Ishikawa (cell line): Measurements from ENCODE around the gene NUP85.

ENCODE experiments used
- CEBPB ChIP-seq: IDR thresholded peaks from 2 replicates; pipeline ENCODE4 v1.6.1; 2012
- CREB1 ChIP-seq: IDR thresholded peaks from 2 replicates; pipeline ENCODE4 v1.6.1; 2012; ENCODE audit warnings: low read depth
- EGR1 ChIP-seq: IDR thresholded peaks from 2 replicates; pipeline ENCODE4 v1.6.1; 2012
- EP300 ChIP-seq: IDR thresholded peaks from 2 replicates; pipeline ENCODE4 v1.6.1; 2012; ENCODE audit warnings: borderline replicate concordance
- FOXM1 ChIP-seq: IDR thresholded peaks from 2 replicates; pipeline ENCODE4 v1.6.1; 2012; ENCODE audit warnings: low read depth, borderline replicate concordance
- NFIC ChIP-seq: IDR thresholded peaks from 2 replicates; pipeline ENCODE4 v1.6.1; 2012
- RAD21 ChIP-seq: IDR thresholded peaks from 2 replicates; pipeline ENCODE4 v1.6.1; 2012; ENCODE audit warnings: low read depth
- TAF1 ChIP-seq: IDR thresholded peaks from 2 replicates; pipeline ENCODE4 v1.6.1; 2012; ENCODE audit warnings: low read depth, mild to moderate bottlenecking
- TCF12 ChIP-seq: IDR thresholded peaks from 2 replicates; pipeline ENCODE4 v1.6.1; 2012; ENCODE audit warnings: low read depth
- TEAD4 ChIP-seq: IDR thresholded peaks from 2 replicates; pipeline ENCODE4 v1.6.1; 2012
- YY1 ChIP-seq: IDR thresholded peaks from 2 replicates; pipeline ENCODE4 v1.6.1; 2012; ENCODE audit warnings: low read depth
- ZBTB7A ChIP-seq: IDR thresholded peaks from 2 replicates; pipeline ENCODE4 v1.6.1; 2012; ENCODE audit warnings: low read depth
- TF ChIP-seq, protein P1 (sequence below): IDR thresholded peaks from 2 replicates; pipeline ENCODE4 v1.6.1; 2012
- TF ChIP-seq, protein P2 (sequence below): IDR thresholded peaks from 2 replicates; pipeline ENCODE4 v1.6.1; 2012; ENCODE audit warnings: low read depth, mild to moderate bottlenecking
- TF ChIP-seq, protein P3 (sequence below): IDR thresholded peaks from 2 replicates; pipeline ENCODE4 v1.6.1; 2012

NUP85 gene

DNA sequence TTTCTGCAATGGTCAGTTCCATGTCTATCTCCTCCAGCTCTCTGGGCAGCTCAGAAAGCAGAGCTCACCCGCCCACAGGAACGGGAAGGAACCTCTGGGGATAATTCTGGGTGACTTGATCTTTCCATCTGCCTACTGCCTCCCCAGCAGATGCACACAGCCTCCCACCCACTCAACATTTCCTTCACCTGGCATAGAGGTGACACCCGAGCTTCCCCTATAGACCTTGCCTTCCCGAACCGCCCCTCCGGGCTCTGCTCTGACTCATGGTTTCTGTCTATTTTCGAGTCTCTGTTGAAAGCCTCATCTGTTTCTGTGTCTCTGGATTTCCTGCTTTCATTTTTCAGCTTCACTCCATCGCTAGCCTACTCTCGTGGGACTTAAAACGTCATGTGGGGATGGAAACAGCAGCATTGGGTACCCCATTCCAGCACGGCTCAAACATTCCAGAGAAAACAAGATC is 44.6 kb downstream of the NUP85 start:
- TF ChIP-seq CEBPB (no peak), FOXM1 (no peak), EP300 (no peak), EGR1 (no peak), TCF12 (no peak)
- TF ChIP-seq, protein P1, sequence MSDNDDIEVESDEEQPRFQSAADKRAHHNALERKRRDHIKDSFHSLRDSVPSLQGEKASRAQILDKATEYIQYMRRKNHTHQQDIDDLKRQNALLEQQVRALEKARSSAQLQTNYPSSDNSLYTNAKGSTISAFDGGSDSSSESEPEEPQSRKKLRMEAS, result no peak
- TF ChIP-seq, protein P2, sequence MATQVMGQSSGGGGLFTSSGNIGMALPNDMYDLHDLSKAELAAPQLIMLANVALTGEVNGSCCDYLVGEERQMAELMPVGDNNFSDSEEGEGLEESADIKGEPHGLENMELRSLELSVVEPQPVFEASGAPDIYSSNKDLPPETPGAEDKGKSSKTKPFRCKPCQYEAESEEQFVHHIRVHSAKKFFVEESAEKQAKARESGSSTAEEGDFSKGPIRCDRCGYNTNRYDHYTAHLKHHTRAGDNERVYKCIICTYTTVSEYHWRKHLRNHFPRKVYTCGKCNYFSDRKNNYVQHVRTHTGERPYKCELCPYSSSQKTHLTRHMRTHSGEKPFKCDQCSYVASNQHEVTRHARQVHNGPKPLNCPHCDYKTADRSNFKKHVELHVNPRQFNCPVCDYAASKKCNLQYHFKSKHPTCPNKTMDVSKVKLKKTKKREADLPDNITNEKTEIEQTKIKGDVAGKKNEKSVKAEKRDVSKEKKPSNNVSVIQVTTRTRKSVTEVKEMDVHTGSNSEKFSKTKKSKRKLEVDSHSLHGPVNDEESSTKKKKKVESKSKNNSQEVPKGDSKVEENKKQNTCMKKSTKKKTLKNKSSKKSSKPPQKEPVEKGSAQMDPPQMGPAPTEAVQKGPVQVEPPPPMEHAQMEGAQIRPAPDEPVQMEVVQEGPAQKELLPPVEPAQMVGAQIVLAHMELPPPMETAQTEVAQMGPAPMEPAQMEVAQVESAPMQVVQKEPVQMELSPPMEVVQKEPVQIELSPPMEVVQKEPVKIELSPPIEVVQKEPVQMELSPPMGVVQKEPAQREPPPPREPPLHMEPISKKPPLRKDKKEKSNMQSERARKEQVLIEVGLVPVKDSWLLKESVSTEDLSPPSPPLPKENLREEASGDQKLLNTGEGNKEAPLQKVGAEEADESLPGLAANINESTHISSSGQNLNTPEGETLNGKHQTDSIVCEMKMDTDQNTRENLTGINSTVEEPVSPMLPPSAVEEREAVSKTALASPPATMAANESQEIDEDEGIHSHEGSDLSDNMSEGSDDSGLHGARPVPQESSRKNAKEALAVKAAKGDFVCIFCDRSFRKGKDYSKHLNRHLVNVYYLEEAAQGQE, result no peak

DNA sequence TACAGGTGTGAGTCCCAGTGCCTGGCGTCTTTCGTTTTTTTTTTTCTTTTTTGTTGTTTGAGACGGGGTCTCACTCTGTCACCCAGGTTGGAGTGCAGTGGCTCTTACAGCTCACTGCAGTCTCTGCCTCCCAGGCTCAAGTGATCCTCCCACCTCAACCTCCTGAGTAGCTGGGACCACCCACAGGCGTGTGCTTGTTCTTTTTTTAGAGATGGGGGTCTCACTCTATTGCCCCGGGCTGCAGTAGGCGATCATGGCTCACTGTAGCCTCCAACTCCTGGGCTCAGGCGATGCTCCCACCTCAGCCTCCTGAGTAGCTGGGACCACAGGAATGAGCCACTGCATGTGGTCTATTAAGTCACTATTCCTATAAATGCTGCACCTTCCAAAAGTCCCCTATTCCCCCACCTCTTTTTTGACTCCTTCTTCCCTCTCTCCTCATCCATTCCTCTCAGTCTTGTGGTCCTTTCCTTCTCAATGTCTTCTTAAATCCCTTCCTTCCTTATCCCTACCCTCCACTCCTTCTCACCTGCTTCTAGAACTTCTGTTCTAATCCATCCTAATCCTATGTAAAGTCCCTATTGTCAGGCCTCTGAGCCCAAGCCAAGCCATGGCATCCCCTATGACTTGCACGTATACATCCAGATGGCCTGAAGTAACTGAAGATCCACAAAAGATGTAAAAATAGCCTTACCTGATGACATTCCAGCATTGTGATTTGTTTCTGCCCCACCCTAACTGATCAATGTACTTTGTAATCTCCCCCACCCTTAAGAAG is 46.7 kb downstream of the NUP85 start:
- TF ChIP-seq FOXM1 (no peak), RAD21 (no peak), TAF1 (no peak), YY1 (no peak), TCF12 (no peak), CEBPB (no peak)
- TF ChIP-seq, protein P3, sequence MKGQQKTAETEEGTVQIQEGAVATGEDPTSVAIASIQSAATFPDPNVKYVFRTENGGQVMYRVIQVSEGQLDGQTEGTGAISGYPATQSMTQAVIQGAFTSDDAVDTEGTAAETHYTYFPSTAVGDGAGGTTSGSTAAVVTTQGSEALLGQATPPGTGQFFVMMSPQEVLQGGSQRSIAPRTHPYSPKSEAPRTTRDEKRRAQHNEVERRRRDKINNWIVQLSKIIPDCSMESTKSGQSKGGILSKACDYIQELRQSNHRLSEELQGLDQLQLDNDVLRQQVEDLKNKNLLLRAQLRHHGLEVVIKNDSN, result no peak

DNA sequence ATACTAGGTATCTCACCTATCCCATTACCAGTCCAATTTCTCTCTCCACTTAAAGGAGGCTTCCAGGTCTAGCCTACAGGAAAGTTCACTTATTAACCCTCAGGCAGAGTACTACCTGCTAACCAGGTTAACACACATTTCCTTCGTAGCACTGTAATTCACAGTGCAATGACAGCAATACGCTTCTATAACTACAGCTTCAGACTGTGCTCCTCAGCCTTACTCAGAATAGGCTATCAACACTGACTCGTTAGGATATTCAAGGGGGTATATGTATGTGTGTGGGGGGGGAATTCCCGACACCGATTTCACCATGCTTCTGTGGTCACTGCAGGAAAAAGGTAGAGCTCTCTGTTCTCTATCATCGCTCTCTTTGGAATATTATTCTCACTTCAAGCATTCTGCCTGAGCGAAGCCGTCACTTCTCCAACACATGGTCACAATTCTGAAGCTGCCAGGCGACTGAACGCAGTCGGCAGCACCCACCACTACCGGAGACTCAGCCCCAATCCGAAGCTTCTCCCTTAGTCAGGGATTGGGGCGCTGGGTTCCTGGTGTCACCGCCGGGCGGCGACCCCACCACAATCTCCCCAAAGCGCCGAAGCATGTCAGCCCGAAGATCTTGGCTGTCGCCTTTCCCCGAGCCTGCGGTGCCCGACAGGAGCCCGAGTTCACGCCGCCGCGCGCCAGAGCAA is 55.3 kb downstream of the NUP85 start:
- TF ChIP-seq FOXM1 (no peak), CREB1 (no peak), TCF12 (no peak), RAD21 (no peak), ZBTB7A (no peak), TAF1 (no peak)
- TF ChIP-seq, protein P2, result no peak

DNA sequence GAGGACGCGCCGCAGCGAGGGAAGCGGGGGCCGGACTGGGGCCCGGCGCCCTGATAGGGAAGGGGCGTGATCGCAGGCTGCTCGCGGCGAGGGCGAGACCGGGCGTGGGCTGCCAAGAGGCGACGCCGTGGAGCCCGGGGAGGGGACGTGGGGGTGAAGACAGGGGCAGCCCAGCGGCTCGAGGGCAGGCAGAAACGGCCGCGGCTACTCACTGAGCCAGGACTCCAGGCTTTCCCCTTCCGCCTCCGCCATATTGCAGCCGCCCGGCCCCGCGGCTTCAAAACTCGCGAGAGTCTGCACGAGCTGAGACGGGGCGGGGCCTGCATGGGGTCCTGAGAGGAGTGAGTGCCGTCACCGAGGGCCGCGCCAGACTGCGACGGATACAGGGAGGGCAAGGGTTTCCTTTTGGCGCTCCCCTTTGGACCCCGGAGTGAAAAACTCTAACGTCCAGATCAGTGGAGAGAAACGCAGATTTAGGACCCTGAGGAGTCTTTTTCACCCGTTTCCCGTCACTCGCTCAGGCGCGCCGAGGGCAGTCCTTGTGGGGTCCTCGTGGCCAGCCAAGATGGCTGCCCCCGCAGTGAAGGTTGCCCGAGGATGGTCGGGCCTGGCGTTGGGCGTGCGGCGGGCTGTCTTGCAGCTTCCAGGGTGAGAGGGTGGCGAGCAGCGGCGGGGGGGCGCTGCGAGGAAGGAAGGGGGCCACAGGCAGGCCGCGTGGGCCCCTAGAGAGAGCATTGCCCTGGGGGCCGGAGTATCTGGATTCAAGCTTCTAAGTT is 56.0 kb downstream of the NUP85 start, which contains the start of the genes GGA3 and MRPS7:
Gene GGA3, minus strand, starts transcription at position 271 of the 776 bp plus-strand sequence. Its CDS starts 19 bp downstream, at position 252.
Gene MRPS7, plus strand, starts transcription at position 544 of the 776 bp plus-strand sequence. Its CDS starts 22 bp downstream, at position 566.
- TF ChIP-seq, protein P3, result peak; percentile 7; the same call in 1 of the 2 replicates
- TF ChIP-seq CEBPB (no peak), TAF1 (peak; percentile 100), EGR1 (0 out of 2 replicates have a peak, but pooled peaks have one; percentile 7), NFIC (peak; percentile 4; the same call in 1 of the 2 replicates), YY1 (peak; percentile 93), TEAD4 (peak; percentile 23; the same call in 1 of the 2 replicates), TCF12 (no peak; the same call in none of the 2 replicates), EP300 (0 out of 2 replicates have a peak, but pooled peaks have one; percentile 34), CREB1 (peak; percentile 42), RAD21 (no peak), FOXM1 (no peak; the same call in 1 of the 2 replicates), ZBTB7A (no peak)
- TF ChIP-seq, protein P1, result 0 out of 2 replicates have a peak, but pooled peaks have one; percentile 49
- TF ChIP-seq, protein P2, result peak; percentile 24; the same call in 1 of the 2 replicates
